SU-DHL-6 (cell line): ENCODE data around the gene ECHS1.

ENCODE experiments used
- H2AFZ ChIP-seq: fragments of 200-600 bp; sonication (generic); 2 replicates; pipeline ENCODE4 v1.6.1; 2014; ENCODE audit warnings: low read depth, mild to moderate bottlenecking, moderate library complexity, mixed read lengths, antibody characterized with exemption, low read length; ENCODE audit not compliant: severe bottlenecking
- H3F3A ChIP-seq: fragments of 200-600 bp; shearing (Covaris generic); 2 replicates; pipeline ENCODE4 v1.6.0; 2016; ENCODE audit warnings: antibody characterized with exemption, mild to moderate bottlenecking; ENCODE audit not compliant: insufficient read depth
- H3K27ac ChIP-seq: fragments of 200-600 bp; sonication (generic); 2 replicates; pipeline ENCODE4 v1.5.1; 2016; ENCODE audit warnings: low read depth, mild to moderate bottlenecking, low read length, moderate library complexity, mixed read lengths
- H3K27me3 ChIP-seq: fragments of 200-600 bp; sonication (generic), shearing (Covaris generic); 2 replicates; pipeline ENCODE4 v1.6.0; 2014; ENCODE audit warnings: mild to moderate bottlenecking, low read length
- H3K36me3 ChIP-seq: fragments of 200-600 bp; sonication (generic); 2 replicates; pipeline ENCODE4 v1.6.1; 2014; ENCODE audit warnings: mild to moderate bottlenecking, low read length, mixed read lengths
- H3K4me2 ChIP-seq: fragments of 300-600, 200-600 bp; shearing (Covaris generic), sonication (generic); 2 replicates; pipeline ENCODE4 v1.6.0; 2014; ENCODE audit warnings: low read length, low read depth, mild to moderate bottlenecking; ENCODE audit not compliant: poor library complexity, severe bottlenecking
- H3K4me3 ChIP-seq: fragments of 200-600 bp; sonication (generic); 2 replicates; pipeline ENCODE4 v1.5.1; 2014; ENCODE audit warnings: antibody characterized with exemption, low read length, mild to moderate bottlenecking, mixed read lengths; ENCODE audit not compliant: insufficient read depth, poor library complexity, severe bottlenecking
- H3K79me2 ChIP-seq: fragments of 200-600 bp; sonication (generic); 2 replicates; pipeline ENCODE4 v1.6.1; 2014; ENCODE audit warnings: mild to moderate bottlenecking, low read length, moderate library complexity; ENCODE audit not compliant: insufficient read depth
- H3K9ac ChIP-seq: fragments of 200-600 bp; sonication (generic); 2 replicates; pipeline ENCODE4 v1.7.0; 2014; ENCODE audit warnings: mild to moderate bottlenecking, low read length
- H3K9me2 ChIP-seq: fragments of 200-600 bp; sonication (generic); replicated peaks from 2 replicates; pipeline ENCODE4 v1.6.1; 2014; ENCODE audit warnings: low read length; ENCODE audit not compliant: insufficient read depth
- H3K9me3 ChIP-seq: fragments of 200-600 bp; sonication (generic); 2 replicates; pipeline ENCODE4 v1.6.1; 2014; ENCODE audit warnings: low read length, mixed read lengths; ENCODE audit not compliant: insufficient read depth
- H4K20me1 ChIP-seq: fragments of 200-600 bp; sonication (generic); 2 replicates; pipeline ENCODE4 v1.6.1; 2014; ENCODE audit warnings: low read depth, mild to moderate bottlenecking, antibody characterized with exemption, low read length, moderate library complexity, mixed read lengths
- EZH2phosphoT487 ChIP-seq: fragments of 200-600 bp; sonication (generic), shearing (Covaris generic); conservative IDR thresholded peaks from 2 replicates; pipeline ENCODE4 v1.6.1; 2018; ENCODE audit warnings: mild to moderate bottlenecking, antibody characterized with exemption, low read length, moderate library complexity, mixed read lengths
- TF ChIP-seq, protein P1 (sequence below): fragments of 200-600 bp; sonication (generic); IDR thresholded peaks from one replicate; pipeline ENCODE4 v1.5.1; 2017; ENCODE audit warnings: antibody characterized with exemption, mild to moderate bottlenecking, low read length, moderate library complexity; ENCODE audit not compliant: insufficient read depth, poor library complexity, severe bottlenecking

The ECHS1 gene

DNA sequence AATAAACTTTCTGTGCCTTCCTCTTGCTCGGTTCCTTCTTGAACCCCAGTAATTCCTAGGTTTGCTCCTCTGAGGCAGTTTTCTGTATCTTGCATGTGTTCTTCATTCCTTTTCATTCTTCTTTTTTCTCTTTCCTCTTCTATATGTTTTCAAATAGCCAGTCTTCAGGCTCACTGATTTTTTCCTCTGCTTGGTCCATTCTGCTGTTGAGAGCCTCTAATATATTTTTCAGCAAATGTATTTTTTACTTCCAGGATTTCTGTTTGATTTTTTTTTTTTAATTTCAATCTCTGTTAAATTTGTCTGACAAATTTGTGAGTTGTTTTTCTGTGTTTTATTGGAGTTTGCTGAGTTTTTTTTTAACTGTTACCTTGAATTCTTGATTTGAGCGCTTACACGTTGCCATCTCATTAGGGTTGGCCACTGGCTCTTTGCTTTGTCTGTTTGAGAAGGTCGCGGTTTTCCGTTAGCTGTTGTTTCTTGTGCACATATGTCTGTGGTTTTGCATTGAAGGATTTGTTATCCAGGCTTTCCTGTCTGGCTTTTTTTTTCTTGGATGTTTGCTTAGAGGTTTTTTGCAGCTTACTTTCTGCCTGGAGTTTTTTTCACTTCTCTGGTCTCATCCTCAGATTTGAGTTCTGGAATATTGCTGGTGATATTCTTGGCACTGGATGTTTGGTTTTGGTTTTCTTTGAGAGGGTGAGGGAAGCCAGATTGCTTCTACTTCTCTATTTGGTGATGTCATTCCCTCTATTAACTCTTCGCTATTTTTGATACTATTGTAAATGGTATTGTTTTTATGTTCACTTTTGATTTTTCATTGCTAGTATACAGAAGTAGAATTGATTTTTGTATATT is 38.6 kb upstream of the ECHS1 start:
- Histone ChIP-seq H3K36me3 (peaks cover 51% of the 10 kb centered on the region), H3K9me3 (peaks cover 16% of the 10 kb centered on the region; the same call in 1 of the 2 replicates), H3K9me2 (no peaks in the 10 kb centered on the region), H3K27ac (no peak overlapping the region), H3K79me2 (peaks cover 45% of the 10 kb centered on the region; the same call in 1 of the 2 replicates), H4K20me1 (no peaks in the 10 kb centered on the region), H3K9ac (no peak overlapping the region), H2AFZ (no peak overlapping the region), H3K27me3 (no peaks in the 10 kb centered on the region), H3K4me3 (no peak overlapping the region), H3K4me2 (no peak overlapping the region), H3F3A (no peaks in the 10 kb centered on the region)
- TF ChIP-seq, protein P1, sequence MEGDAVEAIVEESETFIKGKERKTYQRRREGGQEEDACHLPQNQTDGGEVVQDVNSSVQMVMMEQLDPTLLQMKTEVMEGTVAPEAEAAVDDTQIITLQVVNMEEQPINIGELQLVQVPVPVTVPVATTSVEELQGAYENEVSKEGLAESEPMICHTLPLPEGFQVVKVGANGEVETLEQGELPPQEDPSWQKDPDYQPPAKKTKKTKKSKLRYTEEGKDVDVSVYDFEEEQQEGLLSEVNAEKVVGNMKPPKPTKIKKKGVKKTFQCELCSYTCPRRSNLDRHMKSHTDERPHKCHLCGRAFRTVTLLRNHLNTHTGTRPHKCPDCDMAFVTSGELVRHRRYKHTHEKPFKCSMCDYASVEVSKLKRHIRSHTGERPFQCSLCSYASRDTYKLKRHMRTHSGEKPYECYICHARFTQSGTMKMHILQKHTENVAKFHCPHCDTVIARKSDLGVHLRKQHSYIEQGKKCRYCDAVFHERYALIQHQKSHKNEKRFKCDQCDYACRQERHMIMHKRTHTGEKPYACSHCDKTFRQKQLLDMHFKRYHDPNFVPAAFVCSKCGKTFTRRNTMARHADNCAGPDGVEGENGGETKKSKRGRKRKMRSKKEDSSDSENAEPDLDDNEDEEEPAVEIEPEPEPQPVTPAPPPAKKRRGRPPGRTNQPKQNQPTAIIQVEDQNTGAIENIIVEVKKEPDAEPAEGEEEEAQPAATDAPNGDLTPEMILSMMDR = no peak
- TF ChIP-seq EZH2phosphoT487 = no peak

DNA sequence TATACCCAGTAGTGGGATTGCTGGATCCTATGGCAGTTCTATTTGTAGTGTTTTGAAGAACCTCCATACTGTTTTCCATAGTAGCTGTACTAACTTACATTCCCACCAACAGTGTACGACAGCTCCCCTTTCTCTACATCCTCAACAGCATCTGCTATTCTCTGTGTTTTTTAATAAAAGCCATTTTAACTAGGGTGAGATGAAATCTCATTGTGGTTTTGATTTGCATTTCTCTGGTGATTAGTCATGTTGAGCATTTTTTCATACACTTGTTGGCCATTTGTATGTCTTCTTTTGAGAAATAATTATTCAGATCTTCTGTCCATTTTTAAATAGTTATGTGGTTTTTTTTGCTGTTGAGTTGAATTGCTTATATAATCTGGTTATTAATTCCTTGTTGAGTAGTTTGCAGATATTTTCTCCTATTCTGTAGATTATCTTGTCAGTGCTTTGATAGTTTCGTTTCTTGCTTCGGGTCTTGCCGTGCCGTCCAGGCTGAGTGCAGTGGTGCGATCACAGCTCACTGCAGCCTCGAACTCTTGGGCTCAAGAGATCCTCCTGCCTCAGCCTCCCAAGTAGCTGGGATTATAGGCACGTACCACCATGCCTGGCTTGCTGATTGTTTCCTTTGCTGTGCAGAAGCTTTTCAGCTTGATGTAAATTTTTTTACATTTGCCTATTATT is 32.8 kb upstream of the ECHS1 start:
- Histone ChIP-seq H3F3A (no peaks in the 10 kb centered on the region), H3K4me2 (peak overlapping the region; percentile 11)

DNA sequence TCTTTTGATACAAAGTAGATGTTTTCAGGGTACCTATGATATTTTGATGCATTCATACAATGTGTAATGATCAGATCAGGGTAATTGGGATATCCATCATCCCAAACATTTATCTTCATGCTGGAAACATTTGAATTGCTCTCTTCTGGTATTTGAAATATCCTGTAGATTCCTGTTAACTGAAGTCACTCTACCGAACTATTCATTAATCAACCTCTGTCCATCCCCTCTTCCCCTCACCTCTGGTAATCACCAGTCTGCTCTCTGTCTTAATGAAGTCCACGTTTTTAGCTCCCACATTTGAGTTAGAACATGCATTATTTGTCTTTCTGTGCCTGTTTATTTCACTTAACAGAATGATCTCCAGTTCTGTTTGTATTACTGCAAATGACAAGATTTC is 32.1 kb upstream of the ECHS1 start:
- TF ChIP-seq EZH2phosphoT487 = no peak
- TF ChIP-seq, protein P1 = no peak
- peaks cover 19% of the 10 kb centered on the region for H3K36me3 ChIP-seq
- peaks cover 40% of the 10 kb centered on the region; the same call in 1 of the 2 replicates for H3K79me2 ChIP-seq
- no peaks in the 10 kb centered on the region for H4K20me1 ChIP-seq
- H3K9me3 ChIP-seq = no peaks in the 10 kb centered on the region
- H3K27me3 ChIP-seq = no peaks in the 10 kb centered on the region
- no peak overlapping the region for H3K9ac ChIP-seq
- H3K9me2 ChIP-seq = no peaks in the 10 kb centered on the region
- no peaks in the 10 kb centered on the region for H3F3A ChIP-seq
- no peak overlapping the region for H2AFZ ChIP-seq
- no peak overlapping the region for H3K4me3 ChIP-seq
- H3K27ac ChIP-seq = no peak overlapping the region
- peak overlapping the region; percentile 11 for H3K4me2 ChIP-seq

More for the DNA sequence above, 32.8 kb upstream of the ECHS1 start:
- H3K79me2 ChIP-seq = peaks cover 46% of the 10 kb centered on the region; the same call in 1 of the 2 replicates
- H3K27ac ChIP-seq = no peak overlapping the region
- H3K36me3 ChIP-seq = peaks cover 26% of the 10 kb centered on the region
- H4K20me1 ChIP-seq = no peaks in the 10 kb centered on the region
- H3K9me2 ChIP-seq = no peaks in the 10 kb centered on the region
- H3K9me3 ChIP-seq = 0 out of 2 replicates have a peak, but pooled peaks cover 1% of the 10 kb centered on the region
- no peak overlapping the region for H2AFZ ChIP-seq
- H3K9ac ChIP-seq = no peak overlapping the region
- H3K4me3 ChIP-seq = no peak overlapping the region
- TF ChIP-seq, protein P1 = no peak
- TF ChIP-seq EZH2phosphoT487 = no peak
- H3K27me3 ChIP-seq = no peaks in the 10 kb centered on the region
